Erythroblast (primary cell): ENCODE results near the gene GDF10.

ENCODE experiments used
- DNase-seq, 2 experiments: peaks; one replicate each; lab custom pipeline; 2025; lab: John Stamatoyannopoulos, UW
- GATA1 ChIP-seq: IDR thresholded peaks from 2 replicates; pipeline ENCODE4 v1.6.1; 2011; ENCODE audit warnings: low read depth, mild to moderate bottlenecking, control low read depth, low read length, moderate library complexity
- POLR2A ChIP-seq: IDR thresholded peaks from 2 replicates; pipeline ENCODE4 v1.6.1; 2011; ENCODE audit warnings: mild to moderate bottlenecking, low read length

GDF10 gene

GRCh38 chr10:47282005-47282656 lies 17.9 kb upstream of the GDF10 start:
- no peak for TF ChIP-seq GATA1
- TF ChIP-seq POLR2A = no peak
- DNase-seq = no peak

GRCh38 chr10:47282657-47283018 lies 17.4 kb upstream of the GDF10 start:
- TF ChIP-seq GATA1 (no peak), POLR2A (no peak)
- DNase-seq = no peak

GRCh38 chr10:47283101-47283630 lies 16.8 kb upstream of the GDF10 start:
- TF ChIP-seq GATA1 (no peak), POLR2A (no peak)
- DNase-seq = no peak

- TF ChIP-seq POLR2A (no peak), GATA1 (no peak)
- no peak for DNase-seq
Measured at GRCh38 chr10:47283848-47284247, 16.1 kb upstream of the GDF10 start.

GRCh38 chr10:47285381-47286115 lies 14.4 kb upstream of the GDF10 start:
- no peak for TF ChIP-seq POLR2A
- no peak for TF ChIP-seq GATA1
- no peak for DNase-seq

GRCh38 chr10:47286116-47286505 lies 13.9 kb upstream of the GDF10 start:
- no peak for DNase-seq
- no peak for TF ChIP-seq GATA1

- TF ChIP-seq GATA1 (no peak), POLR2A (no peak)
- no peak for DNase-seq
Measured at GRCh38 chr10:47286591-47287315, 13.2 kb upstream of the GDF10 start.

- TF ChIP-seq GATA1 = no peak
- no peak for TF ChIP-seq POLR2A
- no peak for DNase-seq
Measured at GRCh38 chr10:47287365-47287802, 12.6 kb upstream of the GDF10 start.

GRCh38 chr10:47287805-47288204 lies 12.2 kb upstream of the GDF10 start:
- no peak for DNase-seq
- TF ChIP-seq POLR2A (no peak), GATA1 (no peak)

GRCh38 chr10:47288236-47288635 lies 11.8 kb upstream of the GDF10 start:
- DNase-seq = no peak
- TF ChIP-seq GATA1 = no peak

- TF ChIP-seq GATA1 = no peak
- no peak for TF ChIP-seq POLR2A
Measured at GRCh38 chr10:47288916-47289495, 11.0 kb upstream of the GDF10 start.

GRCh38 chr10:47289921-47290320 lies 10.1 kb upstream of the GDF10 start:
- TF ChIP-seq POLR2A (no peak), GATA1 (no peak)
- no peak for DNase-seq

More at GRCh38 chr10:47288916-47289495, 11.0 kb upstream of the GDF10 start:
- no peak for DNase-seq

- no peak for DNase-seq
- TF ChIP-seq POLR2A (no peak), GATA1 (no peak)
Measured at GRCh38 chr10:47290338-47290737, 9.7 kb upstream of the GDF10 start.

GRCh38 chr10:47291682-47292081 lies 8.3 kb upstream of the GDF10 start:
- DNase-seq = no peak
- TF ChIP-seq POLR2A = no peak
- no peak for TF ChIP-seq GATA1
